IPS-NIHi11 (cell line): ENCODE results near the gene NPTX2.
"Not testable (repeated sequence)": the region's sequence is repeated elsewhere in the genome, so short reads cannot be mapped to it uniquely, and the experiment has no call there.

Experiments used
- DNase-seq: peaks from one replicate; pipeline ENCODE4 v3.0.0; 2012; ENCODE audit warnings: mixed read lengths, low spot score

NPTX2 gene

GRCh38 chr7:98617051-98617959 is at the start of gene NPTX2:
Gene NPTX2, plus strand, starts transcription at chr7:98617285. Its CDS starts 177 bp downstream, at chr7:98617462.
- DNase-seq = peak; percentile 92

- DNase-seq = no peak
Measured at GRCh38 chr7:98567991-98568390, 49.1 kb upstream of the NPTX2 start.

- DNase-seq = no peak
Measured at GRCh38 chr7:98568891-98569290, 48.2 kb upstream of the NPTX2 start.

GRCh38 chr7:98569691-98570337 is 47.3 kb upstream of the NPTX2 start:
- no peak for DNase-seq

GRCh38 chr7:98571006-98571405 is 46.1 kb upstream of the NPTX2 start:
- DNase-seq = no peak

GRCh38 chr7:98571986-98572385 is 45.1 kb upstream of the NPTX2 start:
- DNase-seq = no peak

- not testable (repeated sequence) for DNase-seq
Measured at GRCh38 chr7:98572716-98573115, 44.4 kb upstream of the NPTX2 start.

- DNase-seq = no peak
Measured at GRCh38 chr7:98573816-98574215, 43.3 kb upstream of the NPTX2 start.

GRCh38 chr7:98575878-98576277 is 41.2 kb upstream of the NPTX2 start:
- DNase-seq = no peak

- DNase-seq = no peak
Measured at GRCh38 chr7:98584830-98585229, 32.3 kb upstream of the NPTX2 start.

GRCh38 chr7:98591926-98592325 is 25.2 kb upstream of the NPTX2 start:
- DNase-seq = no peak

- DNase-seq = no peak
Measured at GRCh38 chr7:98594348-98594747, 22.7 kb upstream of the NPTX2 start.

GRCh38 chr7:98594787-98595186 is 22.3 kb upstream of the NPTX2 start:
- DNase-seq = no peak

- DNase-seq = no peak
Measured at GRCh38 chr7:98598846-98599615, 18.1 kb upstream of the NPTX2 start.

- no peak for DNase-seq
Measured at GRCh38 chr7:98599886-98600285, 17.2 kb upstream of the NPTX2 start.

- DNase-seq = no peak
Measured at GRCh38 chr7:98602755-98603398, 14.2 kb upstream of the NPTX2 start.

- no peak for DNase-seq
Measured at GRCh38 chr7:98603399-98603788, 13.7 kb upstream of the NPTX2 start.

GRCh38 chr7:98613601-98614425 is 3.3 kb upstream of the NPTX2 start:
- peak; percentile 46 for DNase-seq

GRCh38 chr7:98616381-98617050 is 569 bp upstream of the NPTX2 start:
- no peak for DNase-seq

GRCh38 chr7:98617960-98618418 is 904 bp downstream of the NPTX2 start:
- DNase-seq = no peak

- no peak for DNase-seq
Measured at GRCh38 chr7:98618786-98619185, 1.7 kb downstream of the NPTX2 start.
